Stimulated activated CD4-positive, alpha-beta T cell treated with anti-CD3 and anti-CD28 coated beads, Interleukin-1b, Interleukin-23, amount 100 ng/mL, for 48 hours (primary cell): ENCODE data around the gene GAP43.
"Not testable (repeated sequence)": the region's sequence is repeated elsewhere in the genome, so short reads cannot be mapped to it uniquely, and the experiment has no call there.

ENCODE experiments used
- DNase-seq: peaks from one replicate; pipeline ENCODE4 v3.0.0-alpha.2; 2020

Gene GAP43

DNA sequence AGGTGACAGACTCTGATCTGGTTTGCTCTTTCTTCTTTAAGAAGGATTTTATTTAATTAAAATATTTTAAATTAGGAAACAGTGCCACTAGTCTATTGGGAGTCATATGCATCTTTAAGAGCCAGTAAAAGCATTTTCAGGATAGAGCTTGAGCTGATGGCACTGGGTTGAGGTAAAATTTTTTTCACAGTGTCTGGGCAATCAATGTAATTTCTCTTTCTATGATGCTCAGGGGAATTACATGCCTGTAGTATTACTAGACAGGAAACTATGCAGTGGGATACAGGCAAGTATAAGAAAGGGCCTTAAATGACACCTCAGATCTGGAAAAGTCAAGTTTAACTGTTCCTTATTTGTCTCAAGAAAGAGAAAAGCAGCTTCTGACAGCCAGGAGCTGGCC lies 76.4 kb downstream of the GAP43 start:
- no peak for DNase-seq

DNA sequence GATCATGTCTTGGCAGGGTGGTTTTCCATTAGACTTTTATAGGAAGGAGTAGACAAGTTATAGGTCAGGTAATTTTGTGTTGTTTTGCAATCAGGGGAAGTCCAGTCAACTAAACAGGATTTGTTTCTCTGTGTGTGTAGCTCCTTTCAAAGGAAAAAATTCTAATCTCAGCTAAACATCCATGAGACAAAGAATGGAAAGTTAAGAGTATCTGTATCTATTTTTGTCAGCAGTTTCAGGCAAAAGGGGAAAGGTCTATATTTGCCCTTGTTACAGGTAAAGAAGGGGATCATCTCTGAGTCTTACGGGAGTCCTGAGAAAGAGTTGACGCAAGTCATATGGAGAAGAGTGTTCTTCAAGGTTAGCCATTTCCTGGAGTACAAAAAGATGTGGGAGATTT lies 79.3 kb downstream of the GAP43 start:
- no peak for DNase-seq

DNA sequence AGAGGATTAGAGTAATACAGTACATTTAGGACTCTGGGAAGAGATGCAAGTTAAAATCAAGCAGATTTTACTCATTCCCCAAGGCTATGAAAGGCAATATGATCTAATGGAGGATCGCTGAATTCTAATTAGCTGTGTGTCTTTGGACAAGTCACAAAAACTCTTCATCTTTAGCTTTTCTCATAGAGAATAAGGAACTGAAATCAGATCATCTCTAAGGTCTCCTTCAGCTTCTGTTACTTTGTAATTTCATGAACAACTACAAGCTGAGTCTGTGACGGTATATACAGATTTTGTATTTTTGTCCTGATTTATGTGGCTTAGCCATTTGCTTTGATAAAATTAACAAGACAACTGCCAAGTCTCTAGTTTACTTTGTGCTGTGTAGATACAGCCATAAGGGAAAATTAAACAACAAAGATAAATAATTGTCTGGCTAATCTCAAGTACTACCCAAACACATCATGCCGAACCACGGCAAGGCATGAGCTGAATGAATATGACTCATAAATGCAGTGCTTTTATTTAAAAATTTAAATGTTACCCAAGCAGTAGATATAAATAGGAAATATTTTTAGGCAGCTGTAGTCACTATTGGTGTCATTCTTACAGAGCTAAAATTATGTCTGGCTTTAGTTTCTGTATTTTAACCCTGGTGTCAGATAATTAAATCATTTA lies 81.5 kb downstream of the GAP43 start:
- DNase-seq = no peak

DNA sequence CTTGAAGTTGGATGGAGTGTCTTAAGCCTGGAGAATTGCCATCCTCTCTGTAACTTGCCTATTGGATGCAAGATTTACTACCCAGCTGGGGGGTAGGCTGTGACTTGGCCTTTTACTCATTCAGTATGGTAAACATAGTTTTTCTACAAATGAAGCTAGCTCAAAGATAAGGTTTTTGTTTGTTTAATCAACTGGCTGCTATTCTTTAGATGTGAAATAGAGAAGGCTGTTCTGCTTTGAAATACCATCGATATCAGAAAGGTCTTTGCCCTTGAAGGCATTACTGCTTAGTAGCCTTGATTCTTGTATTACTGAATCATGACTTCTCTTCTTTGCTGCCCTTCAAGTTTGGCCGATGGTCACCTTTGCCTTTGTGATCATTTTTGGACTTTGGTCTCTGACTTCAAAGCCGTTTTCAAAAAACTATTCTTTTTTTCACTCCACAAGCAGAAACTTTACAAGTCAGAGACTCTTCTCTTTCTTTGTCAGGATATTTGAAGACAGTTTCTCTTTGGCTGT lies 83.1 kb downstream of the GAP43 start:
- DNase-seq = no peak

DNA sequence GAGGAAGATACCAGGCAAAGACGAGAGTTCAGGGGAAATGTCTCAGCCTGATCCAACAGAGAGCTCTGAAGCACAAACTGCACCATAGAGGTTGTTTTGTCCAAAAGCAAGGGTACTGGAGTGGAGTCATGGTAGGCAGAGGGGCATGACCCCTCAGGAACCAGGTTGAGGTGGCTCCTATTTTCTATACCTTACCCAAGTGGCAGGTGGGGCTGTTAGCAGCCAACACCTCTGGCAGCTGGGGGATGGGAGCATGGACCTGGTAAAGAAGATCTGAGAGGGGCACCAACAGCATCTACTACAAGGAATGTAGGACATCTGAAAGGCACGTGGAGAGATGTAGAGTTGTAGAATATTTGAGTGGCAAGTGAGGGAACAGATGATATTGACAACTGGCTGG lies 85.2 kb downstream of the GAP43 start:
- no peak for DNase-seq

DNA sequence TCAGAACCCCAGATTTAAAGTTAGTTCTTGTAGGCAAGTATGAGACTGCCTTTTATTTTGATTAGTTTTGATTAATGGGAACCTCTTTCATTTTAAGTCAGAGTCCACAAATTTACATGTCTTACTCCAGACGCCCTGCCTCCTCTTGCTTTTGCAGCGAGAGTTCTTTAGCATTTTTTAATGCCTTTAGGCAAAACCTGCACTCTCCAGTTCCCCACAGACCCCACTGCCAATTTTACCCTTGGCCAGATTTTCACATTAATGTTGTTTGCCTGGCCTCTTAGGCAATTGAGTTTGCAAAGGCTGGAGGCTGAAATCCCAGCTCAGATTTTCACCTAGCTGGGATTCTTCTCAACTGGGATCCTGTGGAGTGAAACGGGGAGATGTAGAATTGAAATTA lies 85.8 kb downstream of the GAP43 start:
- no peak for DNase-seq

DNA sequence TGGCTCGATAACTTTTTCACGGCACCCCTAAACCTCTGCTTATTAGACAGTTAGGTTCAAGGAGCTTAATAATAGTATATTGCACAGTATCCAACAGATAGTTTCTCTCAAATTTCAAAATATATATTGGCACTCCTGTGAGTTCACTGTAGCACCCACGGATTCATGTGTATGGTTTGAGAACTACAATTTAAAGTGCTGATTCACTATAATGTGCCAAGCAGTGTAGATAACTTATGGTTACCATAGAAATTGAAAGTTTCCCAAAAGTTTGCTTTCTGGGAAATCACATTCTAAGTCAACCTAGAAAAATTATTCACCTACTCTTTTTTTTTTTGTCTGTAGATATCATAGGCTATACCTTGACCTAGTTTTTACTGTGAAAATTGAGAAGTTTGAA lies 86.6 kb downstream of the GAP43 start:
- DNase-seq = no peak

DNA sequence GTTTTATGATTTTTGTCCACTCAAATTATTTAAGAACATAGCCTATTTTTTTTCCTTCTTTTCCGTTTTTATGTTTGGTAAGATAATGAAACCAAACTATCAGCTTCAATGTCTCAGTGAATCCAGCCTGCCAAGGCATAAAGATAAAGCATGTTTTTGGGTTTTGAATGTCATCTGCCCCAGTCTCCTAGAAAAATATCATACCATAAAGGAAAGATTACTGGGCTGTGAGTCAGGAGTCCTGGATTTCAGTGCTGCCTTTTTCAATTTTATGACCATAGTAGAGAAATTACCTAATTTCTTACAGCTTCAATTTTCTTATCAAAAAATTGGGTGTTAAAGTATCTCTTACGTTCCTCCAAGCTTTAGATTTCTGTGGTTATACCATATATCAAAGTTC lies 87.5 kb downstream of the GAP43 start:
- DNase-seq = no peak

DNA sequence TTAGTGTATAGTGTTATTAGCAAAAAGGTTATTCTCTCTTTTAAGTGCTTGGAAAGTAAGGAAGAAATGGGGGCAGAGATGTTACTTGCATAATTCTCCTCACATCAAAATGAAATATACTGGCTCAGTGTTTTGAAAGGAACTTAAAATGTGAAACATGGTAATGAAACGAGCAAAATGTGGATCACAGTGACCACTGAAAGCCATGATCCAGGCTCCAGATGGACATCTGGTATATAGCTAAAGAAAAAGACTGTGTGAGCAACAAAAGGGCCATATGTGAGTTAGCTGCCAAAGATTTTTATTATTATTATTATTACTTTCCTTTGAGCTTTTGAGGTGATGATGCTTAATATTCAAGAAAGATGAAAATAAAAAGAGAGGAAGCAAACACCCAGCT lies 89.6 kb downstream of the GAP43 start:
- DNase-seq = no peak

DNA sequence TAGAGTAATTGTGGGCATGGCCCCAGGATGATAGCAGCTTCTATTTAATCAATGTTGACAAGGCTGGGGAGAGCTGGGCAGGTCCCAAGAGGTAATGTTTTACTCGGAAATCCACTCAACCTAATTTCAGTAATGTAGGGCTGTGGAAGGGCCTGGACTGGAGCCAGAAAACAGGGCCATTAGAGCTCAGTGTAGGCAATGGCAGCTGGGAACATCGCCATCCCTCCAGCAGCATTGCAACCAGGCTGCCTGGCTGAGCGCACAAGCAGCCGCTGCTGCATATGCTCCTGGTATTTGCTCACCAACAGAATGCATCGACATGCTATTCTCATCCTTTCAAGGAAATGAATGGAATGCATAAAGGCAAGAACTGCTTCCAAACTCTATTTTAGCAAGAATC lies 90.0 kb downstream of the GAP43 start:
- no peak for DNase-seq

DNA sequence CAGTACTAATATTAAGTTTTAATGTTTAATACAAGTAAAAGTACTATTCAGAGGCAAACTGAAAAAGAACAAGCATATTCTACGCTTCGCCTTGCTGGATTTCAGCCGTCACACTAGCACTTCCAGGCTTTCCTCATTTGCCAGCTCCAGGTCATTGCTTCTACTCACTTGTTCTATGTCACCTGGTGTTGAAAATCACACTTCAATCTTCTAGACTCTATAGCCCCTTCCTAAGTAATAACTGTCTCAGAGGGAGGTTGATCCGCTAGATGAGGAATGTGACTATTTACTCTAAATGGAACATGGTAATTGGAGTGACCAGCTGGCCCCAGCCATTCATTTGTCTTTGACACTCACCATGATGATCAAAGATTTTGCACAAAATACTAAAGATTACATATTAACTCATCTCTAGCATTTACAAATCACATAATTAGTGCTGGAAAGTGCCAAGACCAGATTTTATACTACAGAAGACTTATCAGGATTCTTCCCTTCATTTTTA lies 92.0 kb downstream of the GAP43 start:
- DNase-seq = no peak

DNA sequence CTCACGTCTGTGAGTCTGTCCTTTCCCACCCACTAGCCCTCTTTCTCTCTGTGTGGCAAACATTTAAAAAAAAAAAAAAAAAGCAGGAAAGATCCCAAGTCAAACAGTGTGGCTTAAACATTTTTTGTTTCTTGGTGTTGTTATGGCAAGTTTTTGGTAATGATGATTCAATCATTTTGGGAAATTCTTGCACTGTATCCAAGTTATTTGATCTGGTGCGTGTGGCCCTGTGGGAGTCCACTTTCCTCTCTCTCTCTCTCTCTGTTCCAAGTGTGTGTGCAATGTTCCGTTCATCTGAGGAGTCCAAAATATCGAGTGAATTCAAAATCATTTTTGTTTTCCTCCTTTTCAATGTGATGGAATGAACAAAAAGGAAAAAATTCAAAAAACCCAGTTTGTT lies 97.7 kb downstream of the GAP43 start:
- no peak for DNase-seq

DNA sequence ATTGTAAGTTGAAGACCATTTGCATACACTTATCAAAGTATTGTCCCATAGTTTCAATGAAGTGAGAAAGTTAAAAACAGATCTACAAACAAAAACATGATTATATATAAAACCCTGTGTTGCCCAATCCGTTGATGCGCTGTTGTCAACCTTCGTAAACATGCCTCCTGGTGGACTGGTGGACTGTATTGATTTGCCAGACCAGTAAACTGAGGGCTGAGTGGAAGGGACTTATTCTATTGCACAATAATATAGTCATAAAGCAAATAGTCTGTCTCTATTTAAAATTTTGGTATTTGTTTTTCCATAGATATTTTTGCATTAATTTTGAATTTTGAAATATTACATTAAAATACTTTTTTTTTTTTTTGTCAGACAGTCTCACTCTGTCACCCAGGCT lies 102.5 kb downstream of the GAP43 start:
- DNase-seq = no peak

DNA sequence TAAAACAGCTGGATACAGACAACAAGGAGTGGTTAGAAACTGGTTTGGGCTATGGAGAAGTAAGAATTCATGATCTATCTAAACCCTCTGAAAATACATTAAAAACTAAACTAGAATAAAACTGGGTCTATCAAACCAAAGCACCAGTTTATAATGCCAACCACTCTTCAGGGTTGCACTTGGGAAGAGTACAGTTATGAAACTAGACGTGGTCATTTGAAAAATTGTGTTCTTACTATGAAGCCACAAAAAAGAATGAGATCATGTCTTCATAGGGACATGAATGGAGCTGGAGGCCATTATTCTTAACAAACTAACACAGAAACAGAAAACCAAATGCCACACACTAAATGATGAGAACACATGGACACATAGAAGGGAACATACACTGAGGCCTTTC lies 103.8 kb downstream of the GAP43 start:
- DNase-seq = no peak

DNA sequence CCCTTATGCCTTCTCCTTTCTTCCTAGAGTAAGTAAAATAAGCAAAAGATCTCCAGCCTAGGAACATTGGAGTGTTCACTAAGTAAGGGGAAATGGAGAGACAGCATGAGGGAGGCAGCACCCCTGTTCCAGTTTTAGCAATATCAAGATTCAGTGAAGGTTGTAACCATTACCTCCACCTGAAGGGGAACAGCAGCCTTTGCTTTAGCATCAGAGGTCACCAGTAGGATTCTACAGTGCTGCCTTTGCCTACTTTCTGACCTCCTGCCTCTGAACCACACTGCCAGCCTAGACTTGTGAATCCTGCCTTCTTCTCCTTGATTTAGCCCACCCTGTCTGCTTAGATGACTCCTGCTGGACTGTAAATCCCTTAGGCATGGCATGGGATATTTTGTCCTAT lies 104.7 kb downstream of the GAP43 start:
- no peak for DNase-seq

DNA sequence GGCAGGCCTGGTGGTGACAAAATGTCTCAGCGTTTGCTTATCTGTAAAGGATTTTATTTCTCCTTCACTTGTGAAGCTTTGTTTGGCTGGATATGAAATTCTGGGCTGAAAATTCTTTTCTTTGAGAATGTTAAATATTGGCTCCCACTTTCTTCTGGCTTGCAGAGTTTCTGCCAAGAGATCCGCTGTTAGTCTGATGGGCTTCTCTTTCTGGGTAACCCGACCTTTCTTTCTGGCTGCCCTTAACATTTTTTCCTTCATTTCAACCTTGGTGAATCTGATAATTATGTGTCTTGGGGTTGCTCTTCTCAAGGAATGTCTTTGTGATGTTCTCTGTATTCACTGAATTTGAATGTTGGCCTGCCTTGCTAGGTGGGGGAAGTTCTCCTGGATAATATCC lies 113.0 kb downstream of the GAP43 start:
- not testable (repeated sequence) for DNase-seq

DNA sequence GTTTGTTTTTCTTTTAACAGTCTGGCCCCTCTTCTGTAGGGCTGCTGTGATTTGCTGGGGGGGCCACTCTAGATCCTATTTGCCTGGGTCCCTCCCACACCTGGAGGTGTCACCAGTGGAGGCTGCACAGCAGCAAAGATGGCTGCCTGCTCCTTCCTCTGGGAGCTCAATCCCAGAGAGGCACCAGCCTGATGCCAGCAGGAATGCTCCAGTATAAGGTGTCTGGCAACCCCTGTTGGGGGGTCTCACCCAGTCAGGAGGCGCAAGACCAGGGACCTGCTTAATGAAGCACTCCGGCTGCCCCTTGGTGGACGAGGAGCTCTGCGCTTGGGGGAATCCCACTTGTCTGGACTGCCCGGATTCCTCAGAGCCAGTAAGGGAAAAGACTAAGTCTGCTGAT lies 118.3 kb downstream of the GAP43 start:
- no peak for DNase-seq

DNA sequence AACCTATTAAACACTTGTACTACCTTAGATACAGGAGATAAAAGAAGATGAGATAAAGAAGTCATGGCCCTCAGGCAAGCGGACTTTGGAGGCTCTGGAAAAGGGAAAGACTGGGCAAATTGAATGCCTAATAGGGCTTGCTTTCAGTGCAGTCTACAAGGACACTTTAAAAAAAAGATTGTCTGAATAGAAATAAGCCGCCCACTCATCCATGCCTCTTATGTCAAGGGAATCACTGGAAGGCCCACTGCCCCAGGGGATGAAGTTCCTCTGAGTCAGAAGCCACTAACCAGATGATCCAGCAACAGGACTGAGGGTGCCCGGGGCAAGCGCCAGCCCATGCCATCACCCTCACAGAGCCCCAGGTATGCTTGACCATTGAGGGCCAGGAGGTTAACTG lies 121.2 kb downstream of the GAP43 start:
- DNase-seq = not testable (repeated sequence)

DNA sequence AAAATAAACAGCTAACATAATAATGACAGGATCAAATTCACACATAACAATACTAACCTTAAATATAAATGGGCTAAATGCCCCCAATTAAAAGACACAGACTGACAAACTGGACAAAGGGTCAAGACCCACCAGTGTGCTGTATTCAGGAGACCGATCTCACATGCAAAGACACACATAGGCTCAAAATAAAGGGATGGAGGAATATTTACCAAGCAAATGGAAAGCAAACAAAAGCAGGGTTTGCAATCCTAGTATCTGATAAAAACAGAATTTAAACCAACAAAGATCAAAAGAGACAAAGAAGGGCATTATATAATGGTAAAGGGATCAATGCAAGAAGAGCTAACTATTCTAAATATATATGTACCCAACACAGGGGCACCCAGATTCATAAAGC lies 129.7 kb downstream of the GAP43 start:
- not testable (repeated sequence) for DNase-seq

DNA sequence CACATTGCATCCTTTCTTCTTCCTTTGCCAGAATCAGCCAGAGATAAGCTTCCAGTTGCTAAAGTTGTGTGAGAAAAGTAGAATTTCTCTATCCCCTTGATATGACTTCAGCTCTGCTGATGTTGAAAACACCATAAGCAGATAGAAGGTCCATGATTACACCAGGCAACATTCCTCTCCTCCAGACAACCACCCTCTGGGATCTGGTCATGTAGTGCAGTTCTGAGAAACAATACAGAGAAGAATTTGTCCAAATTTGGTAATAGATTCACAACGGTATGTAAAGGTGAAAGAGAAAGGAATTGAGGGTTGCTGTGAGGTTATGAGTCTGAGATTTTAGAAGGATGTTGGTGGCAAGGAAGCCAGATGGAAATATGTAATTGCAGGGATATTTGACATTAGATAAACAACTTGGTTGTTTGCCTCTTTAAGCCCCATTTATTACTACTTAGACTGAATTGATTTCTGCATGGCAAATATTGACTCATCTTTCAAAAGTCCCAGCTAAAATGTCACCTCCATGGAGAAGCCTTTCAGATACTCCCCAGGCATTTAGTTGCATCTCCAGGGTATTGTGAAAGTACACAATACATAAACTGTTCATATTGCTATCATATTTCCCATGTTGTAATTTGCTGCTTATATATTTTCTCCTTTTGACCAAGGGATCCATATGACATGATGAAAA lies 134.9 kb downstream of the GAP43 start:
- no peak for DNase-seq

DNA sequence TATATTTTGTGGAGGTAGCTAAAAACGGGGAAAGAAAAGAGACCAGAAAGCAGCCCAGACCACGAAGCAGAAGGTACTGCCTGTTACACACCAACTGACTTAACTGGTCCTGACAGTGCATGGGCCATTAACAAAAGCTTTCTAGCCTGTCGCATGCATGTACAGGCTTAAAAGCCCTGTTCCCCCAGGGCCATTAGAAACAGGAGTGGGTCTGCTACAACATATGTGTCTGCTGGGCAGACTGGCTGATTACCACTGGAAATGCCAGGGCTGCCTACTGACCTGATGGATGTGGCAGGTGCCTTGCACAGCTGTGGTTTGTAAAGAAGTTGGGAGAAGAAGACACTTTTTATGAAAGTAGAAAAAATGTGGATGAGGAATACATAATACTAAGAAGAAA lies 137.4 kb downstream of the GAP43 start:
- DNase-seq = no peak

DNA sequence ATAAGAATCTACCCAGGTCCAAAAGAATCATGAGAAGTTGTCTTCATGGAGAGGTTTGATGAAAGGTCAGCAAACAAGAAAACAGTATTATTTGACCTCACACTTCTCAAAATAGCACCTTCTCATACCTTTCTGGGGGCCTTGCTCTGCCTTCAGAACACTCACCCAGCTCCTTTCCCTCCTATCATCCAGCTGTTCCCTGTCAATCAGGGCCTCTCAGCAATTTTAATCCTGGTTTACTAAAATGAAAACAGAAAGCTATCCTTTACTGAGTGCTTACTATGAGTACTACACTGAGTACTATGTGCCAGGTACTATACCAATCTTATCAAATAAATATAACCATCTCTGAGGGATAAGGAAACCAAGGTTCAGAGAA lies 138.6 kb downstream of the GAP43 start:
- DNase-seq = no peak

DNA sequence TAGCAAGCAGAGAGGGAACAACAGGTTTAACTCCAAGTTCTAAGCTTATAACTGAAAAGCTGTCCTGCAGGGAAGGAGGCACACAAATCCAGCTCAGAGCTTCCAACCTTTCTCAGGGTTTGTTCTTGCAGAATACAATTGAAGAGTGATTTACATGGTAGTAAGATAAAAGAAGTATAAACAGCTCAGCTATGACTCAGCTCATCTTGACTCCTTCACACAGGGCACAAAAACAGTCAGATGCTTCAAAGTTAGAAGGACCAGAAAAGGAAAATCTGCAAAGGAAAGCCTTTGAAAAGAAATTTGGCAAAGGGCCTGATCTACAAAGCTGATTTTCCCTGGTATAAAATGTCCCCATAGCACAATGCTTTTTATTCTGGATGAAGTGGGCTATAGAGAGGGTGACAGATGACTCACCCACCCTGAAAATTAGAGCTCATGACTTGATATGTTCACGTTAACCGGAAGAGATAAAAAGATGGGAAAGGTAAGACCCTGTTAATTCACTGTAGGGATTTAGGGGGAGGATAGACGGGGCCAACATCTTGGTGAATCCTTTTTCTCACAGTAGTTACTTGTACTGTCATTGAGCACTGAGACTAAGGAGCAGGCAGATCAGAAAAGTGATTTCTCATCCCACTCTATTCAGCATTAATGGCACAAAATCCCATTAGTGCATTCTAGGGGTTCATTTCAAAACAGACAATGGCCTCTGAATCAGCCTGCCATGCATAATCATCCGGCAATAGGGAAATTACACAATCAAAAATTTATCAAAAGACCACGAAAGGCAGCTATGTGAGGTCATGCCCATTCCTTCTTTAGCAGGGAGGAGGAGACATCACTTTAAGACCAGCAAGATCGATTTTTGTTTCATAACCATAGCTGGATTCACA lies 143.5 kb downstream of the GAP43 start:
- no peak for DNase-seq

DNA sequence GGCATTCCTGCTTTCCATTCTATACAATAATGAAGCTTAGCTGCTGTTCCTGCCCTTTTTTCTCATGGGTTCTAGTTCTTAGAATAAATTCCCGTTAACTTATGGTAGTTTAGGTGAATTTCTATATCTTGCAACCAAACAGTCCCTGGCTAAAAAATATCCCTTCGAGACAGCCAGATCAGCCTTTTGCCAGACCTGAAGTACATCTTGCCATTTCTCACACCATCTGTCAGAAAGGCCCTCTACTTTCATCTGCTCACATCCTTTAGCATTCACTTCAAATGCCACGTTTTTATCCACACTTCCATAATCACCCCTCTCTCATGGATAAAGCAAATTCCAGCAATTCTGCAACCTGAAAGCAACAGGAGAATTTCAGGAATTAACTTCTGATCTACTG lies 145.4 kb downstream of the GAP43 start:
- DNase-seq = no peak
